ENCODE measurements around the gene ATP8A2.
A peak's percentile ranks its signal among the peaks of the same experiment; 100 is the strongest.

ATP8A2 gene

GRCh38 chr13:26022538-26023292, 650.9 kb downstream of the ATP8A2 start:
- peak; percentile 63 for DNase-seq

- no peak for DNase-seq
Observed at GRCh38 chr13:26024558-26024957, 652.8 kb downstream of the ATP8A2 start.

- no peak for DNase-seq
Observed at GRCh38 chr13:26025196-26025595, 653.4 kb downstream of the ATP8A2 start.

- DNase-seq, result no peak
Observed at GRCh38 chr13:26025771-26026170, 654.0 kb downstream of the ATP8A2 start.

- DNase-seq, result no peak
Observed at GRCh38 chr13:26026211-26026610, 654.4 kb downstream of the ATP8A2 start.

- no peak for DNase-seq
Observed at GRCh38 chr13:26029581-26030136, 657.9 kb downstream of the ATP8A2 start.

- DNase-seq, result no peak
Observed at GRCh38 chr13:26030331-26030730, 658.6 kb downstream of the ATP8A2 start.

- no peak for DNase-seq
Observed at GRCh38 chr13:26034018-26034417, 662.2 kb downstream of the ATP8A2 start.

GRCh38 chr13:26036383-26036782, 664.6 kb downstream of the ATP8A2 start:
- no peak for DNase-seq

GRCh38 chr13:26037302-26037701, 665.5 kb downstream of the ATP8A2 start:
- DNase-seq, result no peak

GRCh38 chr13:26038931-26039475, 667.2 kb downstream of the ATP8A2 start:
- DNase-seq, result no peak

GRCh38 chr13:26041444-26041843, 669.7 kb downstream of the ATP8A2 start:
- no peak for DNase-seq

- DNase-seq, result no peak
Observed at GRCh38 chr13:26042785-26043184, 671.0 kb downstream of the ATP8A2 start.

- DNase-seq, result no peak
Observed at GRCh38 chr13:26045142-26045541, 673.4 kb downstream of the ATP8A2 start.

GRCh38 chr13:26046639-26047038, 674.9 kb downstream of the ATP8A2 start:
- DNase-seq, result no peak

- no peak for DNase-seq
Observed at GRCh38 chr13:26047040-26047439, 675.3 kb downstream of the ATP8A2 start.

GRCh38 chr13:26048741-26049140, 677.0 kb downstream of the ATP8A2 start:
- DNase-seq, result no peak

- DNase-seq, result no peak
Observed at GRCh38 chr13:26050568-26051230, 678.9 kb downstream of the ATP8A2 start.

- DNase-seq, result no peak
Observed at GRCh38 chr13:26051231-26051656, 679.5 kb downstream of the ATP8A2 start.

GRCh38 chr13:26051657-26052311, 680.0 kb downstream of the ATP8A2 start, which contains the start of gene SHISA2:
Gene SHISA2, minus strand, starts transcription at chr13:26052016. Its CDS starts 1,041 bp downstream, at chr13:26050975.
- DNase-seq, result peak; percentile 13

- no peak for DNase-seq
Observed at GRCh38 chr13:26052337-26052736, 680.6 kb downstream of the ATP8A2 start.

GRCh38 chr13:26053418-26053980, 681.7 kb downstream of the ATP8A2 start:
- DNase-seq, result no peak

- no peak for DNase-seq
Observed at GRCh38 chr13:26054896-26055295, 683.1 kb downstream of the ATP8A2 start.
